Measurements from ENCODE around the gene GRB10.

GRB10 gene

DNA sequence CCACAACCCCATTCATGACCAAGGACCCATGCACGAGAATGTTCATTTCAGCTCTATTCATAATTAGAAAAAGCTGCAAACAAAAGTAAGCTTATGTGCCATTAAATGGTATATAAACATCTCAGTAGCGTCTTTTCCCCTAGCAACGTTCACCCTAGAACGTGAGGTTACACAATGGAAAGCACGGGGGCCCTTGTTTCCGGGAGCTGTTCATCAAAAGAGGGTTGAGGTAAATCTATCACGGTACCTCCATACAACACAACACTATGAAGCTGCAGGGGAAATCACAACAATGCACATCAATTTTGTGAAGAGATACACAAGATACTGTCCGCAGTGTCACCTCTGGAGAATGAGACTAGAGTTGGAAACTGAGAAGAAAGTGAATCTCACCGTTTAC is 136.6 kb downstream of the GRB10 start:
- H2AFZ ChIP-seq (ENCODE audit: low read depth): no peak overlapping the region
- H3K4me3 ChIP-seq (IDR thresholded peaks at IDR 0.05; ENCODE audit: insufficient read depth, low read depth, low read length): no peak overlapping the region
- no peaks in the 10 kb centered on the region for H3K4me1 ChIP-seq (ENCODE audit: low read depth, poor library complexity, severe bottlenecking)
- H3K9ac ChIP-seq: no peak overlapping the region
- no peaks in the 10 kb centered on the region for H3K79me2 ChIP-seq (ENCODE audit: insufficient read depth, low read depth)
- H3K27ac ChIP-seq: no peak overlapping the region
- no peaks in the 10 kb centered on the region for H3K27me3 ChIP-seq (ENCODE audit: insufficient read depth, low read depth)
- H3K36me3 ChIP-seq (ENCODE audit: insufficient read depth): no peaks in the 10 kb centered on the region
- no peaks in the 10 kb centered on the region for H4K20me1 ChIP-seq (ENCODE audit: insufficient read depth)
- H3K4me2 ChIP-seq: no peak overlapping the region
- TF ChIP-seq, protein P1, sequence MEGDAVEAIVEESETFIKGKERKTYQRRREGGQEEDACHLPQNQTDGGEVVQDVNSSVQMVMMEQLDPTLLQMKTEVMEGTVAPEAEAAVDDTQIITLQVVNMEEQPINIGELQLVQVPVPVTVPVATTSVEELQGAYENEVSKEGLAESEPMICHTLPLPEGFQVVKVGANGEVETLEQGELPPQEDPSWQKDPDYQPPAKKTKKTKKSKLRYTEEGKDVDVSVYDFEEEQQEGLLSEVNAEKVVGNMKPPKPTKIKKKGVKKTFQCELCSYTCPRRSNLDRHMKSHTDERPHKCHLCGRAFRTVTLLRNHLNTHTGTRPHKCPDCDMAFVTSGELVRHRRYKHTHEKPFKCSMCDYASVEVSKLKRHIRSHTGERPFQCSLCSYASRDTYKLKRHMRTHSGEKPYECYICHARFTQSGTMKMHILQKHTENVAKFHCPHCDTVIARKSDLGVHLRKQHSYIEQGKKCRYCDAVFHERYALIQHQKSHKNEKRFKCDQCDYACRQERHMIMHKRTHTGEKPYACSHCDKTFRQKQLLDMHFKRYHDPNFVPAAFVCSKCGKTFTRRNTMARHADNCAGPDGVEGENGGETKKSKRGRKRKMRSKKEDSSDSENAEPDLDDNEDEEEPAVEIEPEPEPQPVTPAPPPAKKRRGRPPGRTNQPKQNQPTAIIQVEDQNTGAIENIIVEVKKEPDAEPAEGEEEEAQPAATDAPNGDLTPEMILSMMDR (conservative IDR thresholded peaks at IDR 0.05; ENCODE audit: low read depth, low read length): no peak

GRCh38 chr7:50645186-50645585 is 137.5 kb downstream of the GRB10 start:
- no peaks in the 10 kb centered on the region for H3K79me2 ChIP-seq (ENCODE audit: insufficient read depth, low read depth)
- H3K36me3 ChIP-seq (ENCODE audit: insufficient read depth): no peaks in the 10 kb centered on the region
- H4K20me1 ChIP-seq (ENCODE audit: insufficient read depth): no peaks in the 10 kb centered on the region
- no peak overlapping the region for H3K9ac ChIP-seq
- no peak overlapping the region for H3K4me3 ChIP-seq (IDR thresholded peaks at IDR 0.05; ENCODE audit: insufficient read depth, low read depth, low read length)
- no peak overlapping the region for H2AFZ ChIP-seq (ENCODE audit: low read depth)
- no peak overlapping the region for H3K27ac ChIP-seq
- TF ChIP-seq, protein P1 (conservative IDR thresholded peaks at IDR 0.05; ENCODE audit: low read depth, low read length): no peak
- H3K4me1 ChIP-seq (ENCODE audit: low read depth, poor library complexity, severe bottlenecking): no peaks in the 10 kb centered on the region
- H3K4me2 ChIP-seq: no peak overlapping the region
- no peaks in the 10 kb centered on the region for H3K27me3 ChIP-seq (ENCODE audit: insufficient read depth, low read depth)

DNA sequence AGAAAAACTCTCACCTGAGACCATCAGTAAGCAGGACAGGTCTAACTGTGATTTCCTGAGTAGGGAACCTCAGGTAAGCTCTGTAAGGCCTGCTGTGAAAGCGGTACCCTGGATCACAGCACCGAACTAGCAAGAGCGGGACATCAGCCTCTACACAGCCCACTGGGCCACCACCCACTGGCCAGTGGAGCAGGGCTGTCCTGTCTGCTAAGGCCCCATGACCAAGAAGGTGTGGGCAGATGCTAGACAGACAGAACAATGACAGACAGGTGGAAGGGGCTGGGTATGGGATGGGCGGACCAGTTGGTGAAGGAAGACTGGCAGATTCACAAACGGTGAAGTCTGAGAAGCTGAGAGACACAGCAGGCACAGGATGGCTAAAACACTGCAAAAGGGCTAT is 138.1 kb downstream of the GRB10 start:
- no peaks in the 10 kb centered on the region for H3K4me1 ChIP-seq (ENCODE audit: low read depth, poor library complexity, severe bottlenecking)
- no peaks in the 10 kb centered on the region for H3K27me3 ChIP-seq (ENCODE audit: insufficient read depth, low read depth)
- no peaks in the 10 kb centered on the region for H3K79me2 ChIP-seq (ENCODE audit: insufficient read depth, low read depth)
- H3K4me2 ChIP-seq: no peak overlapping the region
- H3K4me3 ChIP-seq (IDR thresholded peaks at IDR 0.05; ENCODE audit: insufficient read depth, low read depth, low read length): no peak overlapping the region
- no peak overlapping the region for H3K9ac ChIP-seq
- no peak overlapping the region for H3K27ac ChIP-seq
- H4K20me1 ChIP-seq (ENCODE audit: insufficient read depth): no peaks in the 10 kb centered on the region
- H3K36me3 ChIP-seq (ENCODE audit: insufficient read depth): no peaks in the 10 kb centered on the region
- TF ChIP-seq, protein P1 (conservative IDR thresholded peaks at IDR 0.05; ENCODE audit: low read depth, low read length): no peak
- H2AFZ ChIP-seq (ENCODE audit: low read depth): no peak overlapping the region

DNA sequence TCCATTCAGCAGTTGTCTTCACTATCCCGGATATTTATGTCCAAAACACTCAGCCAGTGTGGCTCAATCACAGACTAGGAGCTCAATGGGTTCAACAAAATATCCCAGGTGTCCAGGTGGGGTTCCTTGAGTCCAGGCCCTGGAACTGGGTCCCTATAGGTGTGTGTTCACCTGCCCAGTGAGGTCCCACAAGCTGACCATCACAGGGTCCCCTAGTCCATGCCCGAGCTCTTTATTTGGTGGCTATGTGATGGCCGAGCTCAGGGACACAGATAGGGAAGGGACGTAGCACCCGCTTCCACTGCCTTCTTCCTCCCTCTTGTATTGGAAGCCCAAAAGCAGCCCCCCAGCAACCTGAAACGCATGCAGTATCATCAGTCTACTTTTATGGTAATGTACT is 138.6 kb downstream of the GRB10 start:
- Histone ChIP-seq H3K4me1 (ENCODE audit: low read depth, poor library complexity, severe bottlenecking) (no peaks in the 10 kb centered on the region), H3K27me3 (ENCODE audit: insufficient read depth, low read depth) (no peaks in the 10 kb centered on the region), H3K79me2 (ENCODE audit: insufficient read depth, low read depth) (no peaks in the 10 kb centered on the region), H3K36me3 (ENCODE audit: insufficient read depth) (no peaks in the 10 kb centered on the region), H3K27ac (no peak overlapping the region), H4K20me1 (ENCODE audit: insufficient read depth) (no peaks in the 10 kb centered on the region), H2AFZ (ENCODE audit: low read depth) (no peak overlapping the region), H3K4me2 (no peak overlapping the region), H3K9ac (no peak overlapping the region), H3K4me3 (IDR thresholded peaks at IDR 0.05; ENCODE audit: insufficient read depth, low read depth, low read length) (no peak overlapping the region)
- TF ChIP-seq, protein P1 (conservative IDR thresholded peaks at IDR 0.05; ENCODE audit: low read depth, low read length): no peak
